Neural cell (in vitro differentiated cells): ENCODE measurements around the gene PAX6. TPM values are rescaled to one million over a fixed set of nuclear protein-coding genes. Genes with fewer than 3 reads are reported as not detected.

Source experiments
- H2AFZ ChIP-seq: fragments of 200-600, 300-800 bp; sonication (generic), shearing (Covaris generic); 2 replicates; pipeline ENCODE4 v1.6.0; 2014; ENCODE audit warnings: low read depth, mild to moderate bottlenecking, antibody characterized with exemption, low read length, moderate library complexity
- H3F3A ChIP-seq: fragments of 200-600 bp; shearing (Covaris generic); 2 replicates; pipeline ENCODE4 v1.6.1; 2016; ENCODE audit warnings: mild to moderate bottlenecking, moderate library complexity, mixed read lengths, antibody characterized with exemption, low read length; ENCODE audit not compliant: insufficient read depth, poor library complexity, severe bottlenecking
- H3K27ac ChIP-seq: fragments of 200-600, 300-800 bp; sonication (generic), shearing (Covaris generic); 2 replicates; pipeline ENCODE4 v1.5.1; 2014; ENCODE audit warnings: mild to moderate bottlenecking, low read length, moderate library complexity
- H3K27me3 ChIP-seq: fragments of 300-800, 200-600 bp; sonication (generic), shearing (Covaris generic); 2 replicates; pipeline ENCODE4 v1.6.0; 2014; ENCODE audit warnings: mild to moderate bottlenecking, low read depth, low read length, moderate library complexity; ENCODE audit not compliant: insufficient read depth
- H3K36me3 ChIP-seq: fragments of 300-800, 200-600 bp; sonication (generic), shearing (Covaris generic); 2 replicates; pipeline ENCODE4 v1.5.1; 2014; ENCODE audit warnings: mild to moderate bottlenecking, antibody characterized with exemption, low read length, moderate library complexity; ENCODE audit not compliant: insufficient read depth
- H3K4me2 ChIP-seq: fragments of 300-800, 200-600 bp; sonication (generic), shearing (Covaris generic); 2 replicates; pipeline ENCODE4 v1.6.0; 2014; ENCODE audit warnings: mild to moderate bottlenecking, low read length
- H3K4me3 ChIP-seq: fragments of 300-800, 200-600 bp; sonication (generic), shearing (Covaris generic); 2 replicates; pipeline ENCODE4 v1.5.1; 2014; ENCODE audit warnings: mild to moderate bottlenecking, low read length, moderate library complexity
- H3K79me2 ChIP-seq: fragments of 200-600 bp; shearing (Covaris generic); replicated peaks from 2 replicates; pipeline ENCODE4 v1.6.0; 2014; ENCODE audit warnings: mild to moderate bottlenecking, low read length, moderate library complexity; ENCODE audit not compliant: insufficient read depth
- H3K9ac ChIP-seq: fragments of 300-800, 200-600 bp; sonication (generic), shearing (Covaris generic); 2 replicates; pipeline ENCODE4 v1.6.1; 2016; ENCODE audit warnings: mild to moderate bottlenecking, low read length, mixed read lengths
- H3K9me2 ChIP-seq: fragments of 200-600 bp; shearing (Covaris generic); 2 replicates; pipeline ENCODE4 v1.6.1; 2016; ENCODE audit warnings: mild to moderate bottlenecking, low read length, mixed read lengths; ENCODE audit not compliant: insufficient read depth
- H3K9me3 ChIP-seq: fragments of 200-600, 300-800 bp; sonication (generic), shearing (Covaris generic); 2 replicates; pipeline ENCODE4 v1.6.1; 2016; ENCODE audit warnings: mild to moderate bottlenecking, mixed run types, low read length, moderate library complexity, mixed read lengths
- H4K20me1 ChIP-seq: fragments of 200-600 bp; shearing (Covaris generic); 2 replicates; pipeline ENCODE4 v1.6.1; 2016; ENCODE audit warnings: mild to moderate bottlenecking, mixed run types; ENCODE audit not compliant: insufficient read depth
- CTCF ChIP-seq: fragments of 450-650 bp; IDR thresholded peaks from 2 replicates; pipeline ENCODE4 v1.5.1; 2014; ENCODE audit warnings: antibody characterized with exemption, mild to moderate bottlenecking, moderate library complexity; ENCODE audit not compliant: poor library complexity, severe bottlenecking
- EP300 ChIP-seq: fragments of 450-650 bp; conservative IDR thresholded peaks from 2 replicates; pipeline ENCODE4 v1.6.1; 2014; ENCODE audit warnings: antibody characterized with exemption, mild to moderate bottlenecking, moderate library complexity; ENCODE audit not compliant: poor library complexity, severe bottlenecking
- EZH2 ChIP-seq: fragments of 200-600, 300-800 bp; shearing (Covaris generic), sonication (generic); IDR thresholded peaks from 2 replicates; pipeline ENCODE4 v1.6.1; 2014; ENCODE audit warnings: antibody characterized with exemption, low read length, borderline replicate concordance, mild to moderate bottlenecking; ENCODE audit not compliant: insufficient read depth, poor library complexity, severe bottlenecking
- MXI1 ChIP-seq: fragments of 450-650 bp; conservative IDR thresholded peaks from 2 replicates; pipeline ENCODE4 v1.6.1; 2014; ENCODE audit warnings: antibody characterized with exemption, mild to moderate bottlenecking; ENCODE audit not compliant: poor library complexity, severe bottlenecking
- POLR2AphosphoS5 ChIP-seq: IDR thresholded peaks from 2 replicates; pipeline ENCODE4 v1.6.1; 2012
- RAD21 ChIP-seq: fragments of 450-650 bp; conservative IDR thresholded peaks from 2 replicates; pipeline ENCODE4 v1.6.1; 2014; ENCODE audit warnings: antibody characterized with exemption, mild to moderate bottlenecking, moderate library complexity
- SMC3 ChIP-seq: fragments of 450-650 bp; conservative IDR thresholded peaks from 2 replicates; pipeline ENCODE4 v1.6.1; 2014; ENCODE audit warnings: antibody characterized with exemption, mild to moderate bottlenecking, moderate library complexity; ENCODE audit not compliant: poor library complexity
- TAF1 ChIP-seq: IDR thresholded peaks from 2 replicates; pipeline ENCODE4 v1.6.1; 2012; ENCODE audit warnings: low read depth
- polyA plus RNA-seq: library from polyadenylated mRNA; depleted of rRNA; stranded (reverse); fragments of >200 nt; gene quantifications from 2 replicates; pipeline ENCODE4 v1.2.3, GENCODE V29; 2014
- TF ChIP-seq, protein P1 (sequence below): IDR thresholded peaks from 2 replicates; pipeline ENCODE4 v1.6.1; 2012; ENCODE audit warnings: borderline replicate concordance

PAX6 gene
- polyA plus RNA-seq, 1 donor from 2014 or later: 74.7 TPM

- TF ChIP-seq SMC3: no peak
- TF ChIP-seq, protein P1, sequence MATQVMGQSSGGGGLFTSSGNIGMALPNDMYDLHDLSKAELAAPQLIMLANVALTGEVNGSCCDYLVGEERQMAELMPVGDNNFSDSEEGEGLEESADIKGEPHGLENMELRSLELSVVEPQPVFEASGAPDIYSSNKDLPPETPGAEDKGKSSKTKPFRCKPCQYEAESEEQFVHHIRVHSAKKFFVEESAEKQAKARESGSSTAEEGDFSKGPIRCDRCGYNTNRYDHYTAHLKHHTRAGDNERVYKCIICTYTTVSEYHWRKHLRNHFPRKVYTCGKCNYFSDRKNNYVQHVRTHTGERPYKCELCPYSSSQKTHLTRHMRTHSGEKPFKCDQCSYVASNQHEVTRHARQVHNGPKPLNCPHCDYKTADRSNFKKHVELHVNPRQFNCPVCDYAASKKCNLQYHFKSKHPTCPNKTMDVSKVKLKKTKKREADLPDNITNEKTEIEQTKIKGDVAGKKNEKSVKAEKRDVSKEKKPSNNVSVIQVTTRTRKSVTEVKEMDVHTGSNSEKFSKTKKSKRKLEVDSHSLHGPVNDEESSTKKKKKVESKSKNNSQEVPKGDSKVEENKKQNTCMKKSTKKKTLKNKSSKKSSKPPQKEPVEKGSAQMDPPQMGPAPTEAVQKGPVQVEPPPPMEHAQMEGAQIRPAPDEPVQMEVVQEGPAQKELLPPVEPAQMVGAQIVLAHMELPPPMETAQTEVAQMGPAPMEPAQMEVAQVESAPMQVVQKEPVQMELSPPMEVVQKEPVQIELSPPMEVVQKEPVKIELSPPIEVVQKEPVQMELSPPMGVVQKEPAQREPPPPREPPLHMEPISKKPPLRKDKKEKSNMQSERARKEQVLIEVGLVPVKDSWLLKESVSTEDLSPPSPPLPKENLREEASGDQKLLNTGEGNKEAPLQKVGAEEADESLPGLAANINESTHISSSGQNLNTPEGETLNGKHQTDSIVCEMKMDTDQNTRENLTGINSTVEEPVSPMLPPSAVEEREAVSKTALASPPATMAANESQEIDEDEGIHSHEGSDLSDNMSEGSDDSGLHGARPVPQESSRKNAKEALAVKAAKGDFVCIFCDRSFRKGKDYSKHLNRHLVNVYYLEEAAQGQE: no peak
- no peak for TF ChIP-seq MXI1
- TF ChIP-seq CTCF: no peak
- no peak for TF ChIP-seq EP300
- no peak for TF ChIP-seq POLR2AphosphoS5
- TF ChIP-seq TAF1: no peak
- no peak for TF ChIP-seq RAD21
- no peak for TF ChIP-seq EZH2
- no peaks in the 10 kb centered on the region for H3K9me3 ChIP-seq
- H3K9ac ChIP-seq: no peak overlapping the region
- no peaks in the 10 kb centered on the region for H4K20me1 ChIP-seq
- no peaks in the 10 kb centered on the region for H3F3A ChIP-seq
- no peak overlapping the region for H3K4me2 ChIP-seq
- H3K27me3 ChIP-seq: no peaks in the 10 kb centered on the region
- no peak overlapping the region for H3K4me3 ChIP-seq
- H3K79me2 ChIP-seq: no peaks in the 10 kb centered on the region
- no peaks in the 10 kb centered on the region for H3K36me3 ChIP-seq
- H2AFZ ChIP-seq: no peak overlapping the region
- no peaks in the 10 kb centered on the region for H3K9me2 ChIP-seq
- no peak overlapping the region for H3K27ac ChIP-seq
These were observed 49.5 kb downstream of the PAX6 start for GRCh38 chr11:31761636-31762035.

- H2AFZ ChIP-seq: no peak overlapping the region
- no peaks in the 10 kb centered on the region for H3F3A ChIP-seq
- no peaks in the 10 kb centered on the region for H3K27me3 ChIP-seq
- H3K9me2 ChIP-seq: no peaks in the 10 kb centered on the region
- no peak overlapping the region for H3K4me3 ChIP-seq
- H3K27ac ChIP-seq: no peak overlapping the region
- H3K9me3 ChIP-seq: no peaks in the 10 kb centered on the region
- no peak overlapping the region for H3K9ac ChIP-seq
- TF ChIP-seq MXI1: no peak
- TF ChIP-seq RAD21: no peak
- TF ChIP-seq SMC3: no peak
- TF ChIP-seq EZH2: no peak
- TF ChIP-seq POLR2AphosphoS5: no peak
- TF ChIP-seq, protein P1: no peak
- TF ChIP-seq CTCF: no peak
- H3K79me2 ChIP-seq: no peaks in the 10 kb centered on the region
- H3K36me3 ChIP-seq: no peaks in the 10 kb centered on the region
- no peaks in the 10 kb centered on the region for H4K20me1 ChIP-seq
- H3K4me2 ChIP-seq: no peak overlapping the region
These were observed 53.8 kb downstream of the PAX6 start for GRCh38 chr11:31757260-31757835.
